Left lung (tissue), 14 donors: Measurements from ENCODE around the gene MAS1. TPM values are rescaled to one million over a fixed set of nuclear protein-coding genes. Genes with fewer than 3 reads are reported as not detected.
A peak's percentile ranks its signal among the peaks of the same experiment; 100 is the strongest.
"Not testable (repeated sequence)": the region's sequence is repeated elsewhere in the genome, so short reads cannot be mapped to it uniquely, and the experiment has no call there.

Experiments used
- ATAC-seq: fragments of 200-7000 bp; cut with Tn5 transposase; one replicate; pipeline ENCODE4 v1.9.1; 2020; ENCODE audit warnings: moderate library complexity
- DNase-seq, 4 donors: peaks; one replicate each; pipeline ENCODE4 v3.0.0-alpha.2; 2013 to 2020
- H3K27ac ChIP-seq, 2 donors: fragments of 200-600 bp; sonication (generic) in 1 of 2; one replicate each; pipeline versions ENCODE4 v1.5.0 to v1.8.0; 2020 to 2021
- H3K27me3 ChIP-seq, 2 donors: fragments of 200-600 bp; sonication (generic) in 1 of 2; one replicate each; pipeline versions ENCODE4 v1.5.0 to v1.8.0; 2020 to 2021
- H3K36me3 ChIP-seq, 2 donors: fragments of 200-600 bp; sonication (generic) in 1 of 2; one replicate each; pipeline versions ENCODE4 v1.5.0 to v1.8.0; 2020 to 2021
- H3K4me1 ChIP-seq, 2 donors: fragments of 200-600 bp; one replicate each; pipeline ENCODE4 v1.8.0; 2021
- H3K4me3 ChIP-seq, 2 donors: fragments of 200-600 bp; sonication (generic) in 1 of 2; one replicate each; pipeline versions ENCODE4 v1.5.0 to v1.8.0; 2020 to 2021; ENCODE audit warnings: mild to moderate bottlenecking in 1 of 2
- H3K9me3 ChIP-seq, 2 donors: fragments of 200-600 bp; sonication (generic) in 1 of 2; one replicate each; pipeline versions ENCODE4 v1.5.0 to v1.8.0; 2020 to 2021
- intact Hi-C, 2 donors: fragments of 100-400 bp; cut with DNase I; formaldehyde crosslinking; loops; one replicate each; pipeline versions ENCODE4 v1.11.2 to v1.14.2; 2022
- long read RNA-seq, 12 donors: library from polyadenylated mRNA in 2 of 12; unstranded in 2 of 12; transcript quantifications; one replicate each; pipeline ENCODE4 v2.0.0 and lab custom pipeline, GENCODE V29; 2019 to 2026
- polyA plus RNA-seq, 6 donors: library from polyadenylated mRNA; unstranded; fragments of 120-200 nt; gene quantifications; one replicate each; pipeline ENCODE4 v1.2.1, GENCODE V29; 2013; ENCODE audit not compliant: insufficient read length in 6 of 6
- total RNA-seq, 2 donors: library from RNA; stranded (reverse); fragmentation: NEBNext Ultra II Directional; extraction: Animal tissue kit (Norgen Biotek cat#: 25700); gene quantifications; one replicate each; pipeline ENCODE4 v1.2.1, GENCODE V29; 2021
- TF ChIP-seq, protein P1 (sequence below), 2 donors: fragments of 200-600 bp; sonication (generic) in 1 of 2; IDR thresholded peaks; one replicate each; pipeline versions ENCODE4 v1.5.0 to v1.8.0; 2021; ENCODE audit warnings: antibody characterized with exemption in 2 of 2
- donor health status: DM: no; HTN: yes; CAD: no.
- donor health status: DM: no; HTN: no; CAD: no.

The MAS1 gene
- total RNA-seq (under 1 TPM in 1 of 2 donors, not detected in 1; 0.03 TPM), polyA plus RNA-seq (under 1 TPM; 0.02 to 0.07 (median 0.05) TPM)
- long read RNA-seq, donor 1, result 0 reads
- long read RNA-seq, donor 2, result 0 reads
- long read RNA-seq, donor 3, result 0 reads
- long read RNA-seq, donor 4, result 0 reads
- long read RNA-seq, donor 5, result 0 reads
- long read RNA-seq, donor 6, result 0 reads
- long read RNA-seq, donor 7, result 0 reads
- long read RNA-seq, donor 8, result 0 reads
- long read RNA-seq, donor 9, result 0 reads
- long read RNA-seq, donor 10, result 0 reads
- long read RNA-seq, donor 11, result 0 reads
- long read RNA-seq, donor 12, result 0 reads

- Histone ChIP-seq H3K9me3 (no peaks in the 10 kb centered on the region), H3K27ac (no peak within 1 kb of the TSS), H3K4me3 (no peak within 1 kb of the TSS), H3K27me3 (peaks cover 0 to 57% of the 10 kb centered on the region in 2 donors), H3K36me3 (no peaks in the 10 kb centered on the region), H3K4me1 (no peaks in the 10 kb centered on the region)
- intact Hi-C loops, result no loop called here
- DNase-seq, result no peak
- ATAC-seq, result no peak
- TF ChIP-seq, protein P1, sequence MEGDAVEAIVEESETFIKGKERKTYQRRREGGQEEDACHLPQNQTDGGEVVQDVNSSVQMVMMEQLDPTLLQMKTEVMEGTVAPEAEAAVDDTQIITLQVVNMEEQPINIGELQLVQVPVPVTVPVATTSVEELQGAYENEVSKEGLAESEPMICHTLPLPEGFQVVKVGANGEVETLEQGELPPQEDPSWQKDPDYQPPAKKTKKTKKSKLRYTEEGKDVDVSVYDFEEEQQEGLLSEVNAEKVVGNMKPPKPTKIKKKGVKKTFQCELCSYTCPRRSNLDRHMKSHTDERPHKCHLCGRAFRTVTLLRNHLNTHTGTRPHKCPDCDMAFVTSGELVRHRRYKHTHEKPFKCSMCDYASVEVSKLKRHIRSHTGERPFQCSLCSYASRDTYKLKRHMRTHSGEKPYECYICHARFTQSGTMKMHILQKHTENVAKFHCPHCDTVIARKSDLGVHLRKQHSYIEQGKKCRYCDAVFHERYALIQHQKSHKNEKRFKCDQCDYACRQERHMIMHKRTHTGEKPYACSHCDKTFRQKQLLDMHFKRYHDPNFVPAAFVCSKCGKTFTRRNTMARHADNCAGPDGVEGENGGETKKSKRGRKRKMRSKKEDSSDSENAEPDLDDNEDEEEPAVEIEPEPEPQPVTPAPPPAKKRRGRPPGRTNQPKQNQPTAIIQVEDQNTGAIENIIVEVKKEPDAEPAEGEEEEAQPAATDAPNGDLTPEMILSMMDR (IDR thresholded peaks at IDR 0.05), result no peak
Observed at GRCh38 chr6:159890792-159891191, at the start of gene MAS1. Gene MAS1 (plus strand): TSS chr6:159890988. CDS start chr6:159906956, 15,968 bp downstream.

- ATAC-seq, result no peak
Observed at GRCh38 chr6:159842035-159842434, 48.8 kb upstream of the MAS1 start.

DNA sequence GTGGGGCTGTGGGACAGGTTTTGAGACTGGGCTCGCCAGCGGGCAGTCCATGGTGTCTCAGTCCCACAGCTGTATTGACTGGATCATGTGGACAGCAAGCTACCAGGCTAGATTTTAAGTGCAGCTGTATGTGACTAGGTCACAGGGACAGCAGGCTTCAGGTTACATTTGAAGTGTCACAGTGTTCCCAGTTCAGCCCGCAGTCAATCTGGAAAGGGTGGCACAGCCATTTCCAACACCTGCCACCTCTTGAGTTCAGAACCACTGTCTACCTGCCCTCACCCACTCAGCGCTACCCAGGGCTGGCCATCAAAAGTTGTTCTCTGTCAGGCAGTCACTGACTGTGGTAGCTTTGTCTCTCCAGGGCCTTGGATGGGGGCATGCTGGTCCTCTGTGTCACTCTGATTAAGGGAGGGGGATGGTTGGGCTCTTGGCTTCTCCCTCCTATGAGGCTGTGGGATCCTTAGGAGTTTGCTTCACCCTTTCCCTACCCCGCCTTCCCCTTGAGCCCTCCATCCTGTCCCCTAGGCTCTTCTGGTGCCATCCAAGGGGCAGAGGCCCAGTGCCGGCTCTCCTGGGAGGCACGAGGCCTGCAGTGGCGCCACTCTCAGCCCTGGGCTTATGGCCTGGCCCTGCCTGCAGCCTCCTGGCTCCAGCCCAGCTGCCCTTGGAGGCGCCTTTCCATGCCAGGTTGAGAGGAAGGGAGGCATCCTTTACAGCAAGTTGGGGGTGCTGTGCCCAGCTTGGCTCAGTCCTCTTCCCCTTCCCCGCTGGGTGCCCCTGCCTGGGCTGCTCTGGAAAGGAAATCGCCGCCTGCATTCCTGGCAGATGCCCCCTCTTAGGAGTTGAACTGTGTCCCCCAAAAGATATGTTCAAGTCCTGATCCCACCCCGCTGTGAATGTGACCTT lies 45.8 kb upstream of the MAS1 start:
- Histone ChIP-seq H3K4me1 (no peaks in the 10 kb centered on the region), H3K9me3 (peaks cover 0 to 7% of the 10 kb centered on the region in 2 donors), H3K4me3 (no peak overlapping the region), H3K27me3 (no peaks in the 10 kb centered on the region), H3K27ac (no peak overlapping the region), H3K36me3 (no peaks in the 10 kb centered on the region)
- no peak for DNase-seq
- TF ChIP-seq, protein P1 (IDR thresholded peaks at IDR 0.05), result no peak
- intact Hi-C loops, result no loop called here
- no peak for ATAC-seq

More at GRCh38 chr6:159842035-159842434, 48.8 kb upstream of the MAS1 start:
- no peak overlapping the region for H3K4me3 ChIP-seq
- DNase-seq, result no peak
- no peaks in the 10 kb centered on the region for H3K27me3 ChIP-seq
- H3K9me3 ChIP-seq, result no peaks in the 10 kb centered on the region
- no peak overlapping the region for H3K27ac ChIP-seq
- TF ChIP-seq, protein P1 (IDR thresholded peaks at IDR 0.05), result peak in 1 of 2 donors; percentile 16
- no peaks in the 10 kb centered on the region for H3K36me3 ChIP-seq
- no peaks in the 10 kb centered on the region for H3K4me1 ChIP-seq
- intact Hi-C loops, result no loop called here

GRCh38 chr6:159848552-159848951 lies 42.2 kb upstream of the MAS1 start:
- ATAC-seq, H3K4me1 ChIP-seq, H3K27me3 ChIP-seq, DNase-seq, intact Hi-C loops, H3K36me3 ChIP-seq, H3K27ac ChIP-seq, H3K4me3 ChIP-seq, H3K9me3 ChIP-seq: not testable (repeated sequence)

- H3K9me3 ChIP-seq, DNase-seq, ATAC-seq, H3K4me1 ChIP-seq, H3K4me3 ChIP-seq, H3K27me3 ChIP-seq, H3K36me3 ChIP-seq, intact Hi-C loops, H3K27ac ChIP-seq: not testable (repeated sequence)
Observed at GRCh38 chr6:159849851-159850250, 40.9 kb upstream of the MAS1 start.

- H3K4me1 ChIP-seq, result no peaks in the 10 kb centered on the region
- ATAC-seq (peak; percentile 54), DNase-seq (peak in 1 of 4 donors; percentile 11)
- peaks cover 0 to 11% of the 10 kb centered on the region in 2 donors for H3K9me3 ChIP-seq
- no peak overlapping the region for H3K4me3 ChIP-seq
- no peak overlapping the region for H3K27ac ChIP-seq
- no peaks in the 10 kb centered on the region for H3K36me3 ChIP-seq
- intact Hi-C loops, result no loop called here
- H3K27me3 ChIP-seq, result no peaks in the 10 kb centered on the region
- TF ChIP-seq, protein P1 (IDR thresholded peaks at IDR 0.05), result peak in 1 of 2 donors; percentile 17
Observed at GRCh38 chr6:159852877-159853276, 37.9 kb upstream of the MAS1 start.
